ENCODE results near the gene CXorf65.

- TF ChIP-seq REST (IDR thresholded peaks at IDR 0.05; ENCODE audit: insufficient replicate concordance, low read depth) (no peak), CTCF (IDR thresholded peaks at IDR 0.05; ENCODE audit: insufficient read depth, low read length) (no peak), GABPA (IDR thresholded peaks at IDR 0.05; ENCODE audit: low read depth) (no peak)
Observed at GRCh38 chrX:71118985-71119535, 12.5 kb upstream of the CXorf65 start.

Measured in HL-60 (cell line).